HCT116 (cell line): ENCODE data around the gene SUSD4. TPM values are rescaled to one million over a fixed set of nuclear protein-coding genes. Genes with fewer than 3 reads are reported as not detected.

Experiments used
- ATAC-seq: fragments of 200-7000 bp; cut with Tn5 transposase; 2 replicates; pipeline ENCODE4 v1.9.1; 2020; ENCODE audit warnings: mild to moderate bottlenecking, moderate library complexity
- BruUV-seq: library from RNA; stranded (reverse); fragments of 400-500 nt; replicated peaks from 2 replicates; lab custom pipeline; 2021; lab: Mats Ljungman, UMichigan
- CTCF ChIA-PET: fragments of 300-600 bp; sonication (Branson Sonifier 250); formaldehyde crosslinking; loops from one replicate; lab custom pipeline; 2021; ENCODE audit warnings: antibody characterized with exemption; lab: Charles Lee
- POLR2A ChIA-PET: fragments of 300-600, 350-600 bp; sonication (Branson Sonifier 250); formaldehyde crosslinking; loops from one replicate; lab custom pipeline; 2021; ENCODE audit warnings: antibody characterized with exemption; lab: Charles Lee
- RAD21 ChIA-PET, 2 experiments: fragments of 300-600 bp; sonication (Branson Sonifier 250); formaldehyde crosslinking; loops; one replicate each; lab custom pipeline; 2023; ENCODE audit warnings: low total read pairs in 2 of 2; ENCODE audit not compliant: uncharacterized antibody in 2 of 2, unreplicated experiment in 2 of 2, low non-redundant PET in 1 of 2; lab: Charles Lee
- DNase-seq: peaks from one replicate; pipeline ENCODE4 v3.0.0-alpha.2; 2010; ENCODE audit warnings: low read depth, low spot score
- H2AFZ ChIP-seq: fragments of 200-600 bp; shearing (Covaris generic), sonication (generic); 2 replicates; pipeline ENCODE4 v1.6.1; 2017; ENCODE audit warnings: low read depth, mixed run types, mixed read lengths, antibody characterized with exemption, low read length; ENCODE audit not compliant: poor library complexity, severe bottlenecking
- H3K27ac ChIP-seq: 2 replicates; pipeline ENCODE4 v1.5.1; 2012; ENCODE audit warnings: low read depth, low read length
- H3K27me3 ChIP-seq: fragments of 200-600 bp; sonication (generic); 2 replicates; pipeline ENCODE4 v1.6.1; 2016; ENCODE audit warnings: mixed run types, low read length, mixed read lengths; ENCODE audit not compliant: insufficient read depth
- H3K36me3 ChIP-seq, 2 experiments: fragments of 200-500 bp in 1 of 2; fragments of 200-600 bp in 1 of 2; sonication (Bioruptor generic) in 1 of 2; sonication (generic) in 1 of 2; 2 replicates each; pipeline versions ENCODE4 v1.5.1 to v1.6.1; 2014 to 2016; ENCODE audit warnings: low read length in 2 of 2, inconsistent platforms in 1 of 2, mixed read lengths in 1 of 2, mixed run types in 1 of 2; ENCODE audit not compliant: insufficient read depth in 2 of 2, control insufficient read depth in 1 of 2
- H3K4me1 ChIP-seq, 2 experiments: fragments of 200-600 bp in 1 of 2; sonication (generic) in 1 of 2; 2 replicates each; pipeline versions ENCODE4 v1.5.1 to v1.6.1; 2012 to 2017; ENCODE audit warnings: low read length in 2 of 2, inconsistent platforms in 1 of 2, mild to moderate bottlenecking in 1 of 2, mixed read lengths in 1 of 2, mixed run types in 1 of 2, moderate library complexity in 1 of 2; ENCODE audit not compliant: insufficient read depth in 2 of 2, control insufficient read depth in 1 of 2
- H3K4me2 ChIP-seq: fragments of 200-600 bp; sonication (generic); 2 replicates; pipeline ENCODE4 v1.6.1; 2017; ENCODE audit warnings: mixed run types, low read length, mixed read lengths
- H3K4me3 ChIP-seq, 2 experiments: fragments of 200-600 bp in 1 of 2; sonication (generic) in 1 of 2; replicated peaks in 1 of 2; 2 replicates each; pipeline ENCODE4 v1.5.1; 2011 to 2016; ENCODE audit warnings: low read length in 2 of 2, control low read depth in 1 of 2, low read depth in 1 of 2, mild to moderate bottlenecking in 1 of 2, mixed read lengths in 1 of 2, mixed run types in 1 of 2
- H3K79me2 ChIP-seq: fragments of 200-600 bp; sonication (generic); 2 replicates; pipeline ENCODE4 v1.6.1; 2017; ENCODE audit warnings: mild to moderate bottlenecking, mixed run types, low read length, moderate library complexity, mixed read lengths; ENCODE audit not compliant: insufficient read depth
- H3K9ac ChIP-seq: fragments of 200-600 bp; sonication (generic); 2 replicates; pipeline ENCODE4 v1.6.1; 2016; ENCODE audit warnings: low read length, mixed read lengths
- H3K9me2 ChIP-seq: fragments of 200-600 bp; sonication (generic), shearing (Covaris generic); 2 replicates; pipeline ENCODE4 v1.6.1; 2017; ENCODE audit warnings: mixed run types, mild to moderate bottlenecking, moderate library complexity; ENCODE audit not compliant: insufficient read depth
- H3K9me3 ChIP-seq, 2 experiments: fragments of 200-500 bp in 1 of 2; fragments of 200-600 bp in 1 of 2; sonication (Bioruptor generic) in 1 of 2; sonication (generic) in 1 of 2; 2 replicates each; pipeline ENCODE4 v1.6.1; 2014 to 2017; ENCODE audit warnings: low read length in 2 of 2, mixed read lengths in 2 of 2, inconsistent platforms in 1 of 2, low read depth in 1 of 2, mild to moderate bottlenecking in 1 of 2, mixed run types in 1 of 2, moderate library complexity in 1 of 2; ENCODE audit not compliant: control insufficient read depth in 1 of 2, insufficient read depth in 1 of 2
- H4K20me1 ChIP-seq: fragments of 200-600 bp; sonication (generic), shearing (Covaris generic); 2 replicates; pipeline ENCODE4 v1.6.1; 2017; ENCODE audit warnings: mixed run types, mild to moderate bottlenecking, moderate library complexity; ENCODE audit not compliant: insufficient read depth
- CEBPB ChIP-seq: IDR thresholded peaks from 2 replicates; pipeline ENCODE4 v1.6.1; 2012; ENCODE audit warnings: low read depth
- EZH2phosphoT487 ChIP-seq: fragments of 200-600 bp; IDR thresholded peaks from 2 replicates; pipeline ENCODE4 v1.6.1; 2018; ENCODE audit warnings: antibody characterized with exemption, borderline replicate concordance
- FOSL1 ChIP-seq: IDR thresholded peaks from 2 replicates; pipeline ENCODE4 v1.6.1; 2012; ENCODE audit warnings: low read depth
- POLR2A ChIP-seq: IDR thresholded peaks from 2 replicates; pipeline ENCODE4 v1.7.0; 2011; ENCODE audit warnings: borderline replicate concordance; ENCODE audit not compliant: insufficient read depth, insufficient read length; ENCODE audit errors: extremely low read depth
- SIN3A ChIP-seq: IDR thresholded peaks from 2 replicates; pipeline ENCODE4 v1.6.1; 2012; ENCODE audit warnings: low read depth
- ZFX ChIP-seq: fragments of 450-650 bp; IDR thresholded peaks from 2 replicates; pipeline ENCODE4 v1.6.1; 2017
- intact Hi-C: fragments of 100-400 bp; cut with micrococcal nuclease; formaldehyde crosslinking; loops from 2 replicates; pipeline ENCODE4 v1.10.0; 2022
- total RNA-seq: library from RNA; stranded (reverse); gene quantifications from one replicate; pipeline ENCODE4 v1.2.1, GENCODE V29; 2021; ENCODE audit not compliant: unreplicated experiment
- TF ChIP-seq, protein P1 (sequence below), 3 experiments: fragments of 200-600 bp in 1 of 3; sonication (generic) in 1 of 3; IDR thresholded peaks in 2 of 3; conservative IDR thresholded peaks in 1 of 3; 2 replicates each; pipeline ENCODE4 v1.5.1; 2012 to 2017; ENCODE audit warnings: low read depth in 2 of 3, low read length in 2 of 3, antibody characterized with exemption in 1 of 3, borderline replicate concordance in 1 of 3, control low read depth in 1 of 3, mild to moderate bottlenecking in 1 of 3, mixed read lengths in 1 of 3, mixed run types in 1 of 3, moderate library complexity in 1 of 3; ENCODE audit not compliant: insufficient read depth in 1 of 3
- TF ChIP-seq, protein P2 (sequence below): IDR thresholded peaks from 2 replicates; pipeline ENCODE4 v1.6.1; 2011; ENCODE audit warnings: mild to moderate bottlenecking, low read length, moderate library complexity; ENCODE audit not compliant: insufficient replicate concordance; ENCODE audit errors: extremely low read depth
- TF ChIP-seq, protein P3 (sequence below): IDR thresholded peaks from 2 replicates; pipeline ENCODE4 v1.6.1; 2012; ENCODE audit warnings: low read depth

SUSD4 gene
- total RNA-seq, 1 experiment from 2014 or later, result 0.59 TPM

DNA sequence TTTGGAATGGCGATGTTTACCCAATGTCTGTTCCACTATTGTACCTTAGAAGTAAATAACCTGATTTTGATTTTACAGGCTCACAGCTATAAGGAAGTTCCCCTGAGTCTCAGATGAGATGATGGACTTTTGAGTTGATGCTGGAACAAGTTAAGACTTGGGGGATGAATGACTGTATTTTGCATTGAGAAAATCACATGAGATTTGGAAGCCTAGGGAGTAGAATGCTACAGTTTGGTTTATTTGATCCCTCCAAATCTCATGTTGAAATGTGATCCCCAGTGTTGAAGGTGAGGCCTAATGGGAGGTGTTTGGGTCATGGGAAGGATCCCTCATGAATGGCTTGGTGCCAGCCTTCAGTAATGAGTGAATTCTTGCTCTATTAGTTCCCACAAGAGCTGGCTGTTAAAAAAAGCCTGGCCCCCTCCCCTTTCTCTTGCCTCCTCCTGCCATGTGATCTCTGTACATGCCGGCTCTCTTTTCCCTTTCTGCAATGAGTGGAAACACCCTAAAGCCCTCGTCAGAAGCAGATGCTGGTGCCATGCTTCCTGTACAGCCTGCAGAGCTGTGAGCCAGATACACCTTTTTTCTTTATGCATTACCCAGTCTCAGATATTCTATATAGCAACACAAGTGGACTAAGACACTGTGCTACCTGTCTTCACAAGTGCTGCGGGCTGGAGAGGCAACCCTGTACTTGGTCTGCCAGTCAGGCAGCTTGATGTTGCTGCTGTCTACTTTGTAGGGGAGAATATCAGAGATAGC is 143.9 kb downstream of the SUSD4 start:
- intact Hi-C loops, result no loop called here
- ChIA-PET POLR2A (no interaction called here), RAD21 (no interaction called here), CTCF (no interaction called here)
- H4K20me1 ChIP-seq, result no peaks in the 10 kb centered on the region
- H3K27me3 ChIP-seq, result no peaks in the 10 kb centered on the region
- no peak overlapping the region for H2AFZ ChIP-seq
- no peak overlapping the region for H3K27ac ChIP-seq
- H3K36me3 ChIP-seq, result no peaks in the 10 kb centered on the region
- no peak overlapping the region for H3K4me3 ChIP-seq
- no peaks in the 10 kb centered on the region for H3K4me1 ChIP-seq
- H3K9ac ChIP-seq, result no peak overlapping the region
- no peak overlapping the region for H3K4me2 ChIP-seq
- H3K9me3 ChIP-seq, result no peaks in the 10 kb centered on the region
- no peaks in the 10 kb centered on the region for H3K9me2 ChIP-seq
- ATAC-seq (no peak), DNase-seq (no peak)
- no TSS peak for BruUV-seq
- no peaks in the 10 kb centered on the region for H3K79me2 ChIP-seq
- TF ChIP-seq, protein P1, sequence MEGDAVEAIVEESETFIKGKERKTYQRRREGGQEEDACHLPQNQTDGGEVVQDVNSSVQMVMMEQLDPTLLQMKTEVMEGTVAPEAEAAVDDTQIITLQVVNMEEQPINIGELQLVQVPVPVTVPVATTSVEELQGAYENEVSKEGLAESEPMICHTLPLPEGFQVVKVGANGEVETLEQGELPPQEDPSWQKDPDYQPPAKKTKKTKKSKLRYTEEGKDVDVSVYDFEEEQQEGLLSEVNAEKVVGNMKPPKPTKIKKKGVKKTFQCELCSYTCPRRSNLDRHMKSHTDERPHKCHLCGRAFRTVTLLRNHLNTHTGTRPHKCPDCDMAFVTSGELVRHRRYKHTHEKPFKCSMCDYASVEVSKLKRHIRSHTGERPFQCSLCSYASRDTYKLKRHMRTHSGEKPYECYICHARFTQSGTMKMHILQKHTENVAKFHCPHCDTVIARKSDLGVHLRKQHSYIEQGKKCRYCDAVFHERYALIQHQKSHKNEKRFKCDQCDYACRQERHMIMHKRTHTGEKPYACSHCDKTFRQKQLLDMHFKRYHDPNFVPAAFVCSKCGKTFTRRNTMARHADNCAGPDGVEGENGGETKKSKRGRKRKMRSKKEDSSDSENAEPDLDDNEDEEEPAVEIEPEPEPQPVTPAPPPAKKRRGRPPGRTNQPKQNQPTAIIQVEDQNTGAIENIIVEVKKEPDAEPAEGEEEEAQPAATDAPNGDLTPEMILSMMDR (IDR thresholded peaks at IDR 0.05 in 2 of 3, conservative IDR thresholded peaks at IDR 0.05 in 1 of 3; ENCODE audit: borderline replicate concordance in 1 of 3, insufficient read depth in 1 of 3, low read depth in 2 of 3, low read length in 2 of 3), result no peak
- TF ChIP-seq, protein P2, sequence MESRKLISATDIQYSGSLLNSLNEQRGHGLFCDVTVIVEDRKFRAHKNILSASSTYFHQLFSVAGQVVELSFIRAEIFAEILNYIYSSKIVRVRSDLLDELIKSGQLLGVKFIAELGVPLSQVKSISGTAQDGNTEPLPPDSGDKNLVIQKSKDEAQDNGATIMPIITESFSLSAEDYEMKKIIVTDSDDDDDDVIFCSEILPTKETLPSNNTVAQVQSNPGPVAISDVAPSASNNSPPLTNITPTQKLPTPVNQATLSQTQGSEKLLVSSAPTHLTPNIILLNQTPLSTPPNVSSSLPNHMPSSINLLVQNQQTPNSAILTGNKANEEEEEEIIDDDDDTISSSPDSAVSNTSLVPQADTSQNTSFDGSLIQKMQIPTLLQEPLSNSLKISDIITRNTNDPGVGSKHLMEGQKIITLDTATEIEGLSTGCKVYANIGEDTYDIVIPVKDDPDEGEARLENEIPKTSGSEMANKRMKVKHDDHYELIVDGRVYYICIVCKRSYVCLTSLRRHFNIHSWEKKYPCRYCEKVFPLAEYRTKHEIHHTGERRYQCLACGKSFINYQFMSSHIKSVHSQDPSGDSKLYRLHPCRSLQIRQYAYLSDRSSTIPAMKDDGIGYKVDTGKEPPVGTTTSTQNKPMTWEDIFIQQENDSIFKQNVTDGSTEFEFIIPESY, result no peak
- no peak for TF ChIP-seq POLR2A
- TF ChIP-seq, protein P3, sequence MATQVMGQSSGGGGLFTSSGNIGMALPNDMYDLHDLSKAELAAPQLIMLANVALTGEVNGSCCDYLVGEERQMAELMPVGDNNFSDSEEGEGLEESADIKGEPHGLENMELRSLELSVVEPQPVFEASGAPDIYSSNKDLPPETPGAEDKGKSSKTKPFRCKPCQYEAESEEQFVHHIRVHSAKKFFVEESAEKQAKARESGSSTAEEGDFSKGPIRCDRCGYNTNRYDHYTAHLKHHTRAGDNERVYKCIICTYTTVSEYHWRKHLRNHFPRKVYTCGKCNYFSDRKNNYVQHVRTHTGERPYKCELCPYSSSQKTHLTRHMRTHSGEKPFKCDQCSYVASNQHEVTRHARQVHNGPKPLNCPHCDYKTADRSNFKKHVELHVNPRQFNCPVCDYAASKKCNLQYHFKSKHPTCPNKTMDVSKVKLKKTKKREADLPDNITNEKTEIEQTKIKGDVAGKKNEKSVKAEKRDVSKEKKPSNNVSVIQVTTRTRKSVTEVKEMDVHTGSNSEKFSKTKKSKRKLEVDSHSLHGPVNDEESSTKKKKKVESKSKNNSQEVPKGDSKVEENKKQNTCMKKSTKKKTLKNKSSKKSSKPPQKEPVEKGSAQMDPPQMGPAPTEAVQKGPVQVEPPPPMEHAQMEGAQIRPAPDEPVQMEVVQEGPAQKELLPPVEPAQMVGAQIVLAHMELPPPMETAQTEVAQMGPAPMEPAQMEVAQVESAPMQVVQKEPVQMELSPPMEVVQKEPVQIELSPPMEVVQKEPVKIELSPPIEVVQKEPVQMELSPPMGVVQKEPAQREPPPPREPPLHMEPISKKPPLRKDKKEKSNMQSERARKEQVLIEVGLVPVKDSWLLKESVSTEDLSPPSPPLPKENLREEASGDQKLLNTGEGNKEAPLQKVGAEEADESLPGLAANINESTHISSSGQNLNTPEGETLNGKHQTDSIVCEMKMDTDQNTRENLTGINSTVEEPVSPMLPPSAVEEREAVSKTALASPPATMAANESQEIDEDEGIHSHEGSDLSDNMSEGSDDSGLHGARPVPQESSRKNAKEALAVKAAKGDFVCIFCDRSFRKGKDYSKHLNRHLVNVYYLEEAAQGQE, result no peak
- no peak for TF ChIP-seq SIN3A
- TF ChIP-seq EZH2phosphoT487, result no peak
- no peak for TF ChIP-seq CEBPB
- no peak for TF ChIP-seq ZFX
- no peak for TF ChIP-seq FOSL1
